ENCODE measurements around the gene CCDC157.

The CCDC157 gene

DNA sequence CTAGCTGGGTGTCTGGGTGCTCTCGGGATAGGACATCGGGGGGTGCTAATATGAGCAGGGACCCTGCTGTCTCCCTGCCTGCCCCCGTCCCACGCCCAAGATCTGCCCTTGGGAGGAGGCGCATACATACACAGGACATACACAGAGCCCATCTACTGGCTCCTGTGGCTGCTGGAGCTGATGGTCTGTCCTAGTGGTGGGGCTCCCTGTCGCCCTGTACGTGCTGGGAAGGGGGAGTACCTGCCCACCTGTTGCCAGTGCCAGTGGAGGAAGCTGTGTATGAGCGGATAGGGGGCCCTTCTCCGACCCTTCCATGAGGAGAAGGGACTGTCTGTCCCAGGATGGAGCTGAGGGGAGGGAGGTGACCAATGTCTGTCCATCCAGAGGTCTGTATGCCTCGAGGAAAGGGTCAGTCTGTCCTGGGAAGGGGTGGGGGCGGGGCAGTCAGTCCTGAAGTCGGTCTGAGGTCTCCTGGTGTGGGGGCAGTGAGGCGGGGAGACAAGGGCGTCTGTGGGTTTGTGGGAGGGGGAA lies 31.0 kb upstream of the CCDC157 start:
- Histone ChIP-seq H3K9me3 (ENCODE audit: control insufficient read depth, low read length) (no peaks in the 10 kb centered on the region), H3K27me3 (replicated peaks; ENCODE audit: control insufficient read depth, insufficient read depth, low read length, poor library complexity, severe bottlenecking) (no peaks in the 10 kb centered on the region), H3K36me3 (ENCODE audit: control insufficient read depth, insufficient read depth, low read length) (no peaks in the 10 kb centered on the region), H3K4me1 (ENCODE audit: control insufficient read depth, insufficient read depth, low read length, poor library complexity, severe bottlenecking) (peaks cover 53% of the 10 kb centered on the region), H3K4me3 (ENCODE audit: insufficient read depth, low read depth, low read length, poor library complexity, severe bottlenecking) (peak overlapping the region; percentile 95), H3K27ac (ENCODE audit: insufficient read depth, low read length, poor library complexity, severe bottlenecking) (peak overlapping the region; percentile 73)
- no peak for DNase-seq

DNA sequence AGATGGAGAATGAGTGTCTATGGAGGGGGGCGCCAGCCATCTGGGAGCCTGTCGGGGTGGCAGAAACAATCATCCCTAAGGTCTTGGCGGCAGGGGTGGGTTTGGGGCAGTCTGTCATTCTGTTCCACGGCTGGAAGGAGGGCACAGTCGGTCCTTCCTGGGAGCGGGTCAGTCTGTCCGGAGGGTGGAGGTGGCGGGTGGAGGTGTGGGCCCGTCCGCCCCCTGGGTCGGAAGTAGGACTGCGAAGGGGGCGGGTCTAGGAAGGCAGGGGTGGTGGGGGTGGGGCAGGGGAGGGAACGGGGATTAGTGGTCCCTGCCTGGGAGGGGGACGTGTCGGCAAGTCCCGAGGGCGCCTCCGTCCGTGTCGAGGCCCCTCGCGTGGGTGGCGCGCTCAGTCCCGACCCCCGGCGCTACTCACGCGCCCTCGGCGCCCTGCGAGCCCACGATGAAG lies 30.5 kb upstream of the CCDC157 start:
- H3K4me3 ChIP-seq (ENCODE audit: insufficient read depth, low read depth, low read length, poor library complexity, severe bottlenecking), result peak overlapping the region; percentile 95
- DNase-seq, result no peak
- H3K36me3 ChIP-seq (ENCODE audit: control insufficient read depth, insufficient read depth, low read length), result no peaks in the 10 kb centered on the region
- H3K4me1 ChIP-seq (ENCODE audit: control insufficient read depth, insufficient read depth, low read length, poor library complexity, severe bottlenecking), result peaks cover 50% of the 10 kb centered on the region
- no peaks in the 10 kb centered on the region for H3K9me3 ChIP-seq (ENCODE audit: control insufficient read depth, low read length)
- no peaks in the 10 kb centered on the region for H3K27me3 ChIP-seq (replicated peaks; ENCODE audit: control insufficient read depth, insufficient read depth, low read length, poor library complexity, severe bottlenecking)
- H3K27ac ChIP-seq (ENCODE audit: insufficient read depth, low read length, poor library complexity, severe bottlenecking), result peak overlapping the region; percentile 73

DNA sequence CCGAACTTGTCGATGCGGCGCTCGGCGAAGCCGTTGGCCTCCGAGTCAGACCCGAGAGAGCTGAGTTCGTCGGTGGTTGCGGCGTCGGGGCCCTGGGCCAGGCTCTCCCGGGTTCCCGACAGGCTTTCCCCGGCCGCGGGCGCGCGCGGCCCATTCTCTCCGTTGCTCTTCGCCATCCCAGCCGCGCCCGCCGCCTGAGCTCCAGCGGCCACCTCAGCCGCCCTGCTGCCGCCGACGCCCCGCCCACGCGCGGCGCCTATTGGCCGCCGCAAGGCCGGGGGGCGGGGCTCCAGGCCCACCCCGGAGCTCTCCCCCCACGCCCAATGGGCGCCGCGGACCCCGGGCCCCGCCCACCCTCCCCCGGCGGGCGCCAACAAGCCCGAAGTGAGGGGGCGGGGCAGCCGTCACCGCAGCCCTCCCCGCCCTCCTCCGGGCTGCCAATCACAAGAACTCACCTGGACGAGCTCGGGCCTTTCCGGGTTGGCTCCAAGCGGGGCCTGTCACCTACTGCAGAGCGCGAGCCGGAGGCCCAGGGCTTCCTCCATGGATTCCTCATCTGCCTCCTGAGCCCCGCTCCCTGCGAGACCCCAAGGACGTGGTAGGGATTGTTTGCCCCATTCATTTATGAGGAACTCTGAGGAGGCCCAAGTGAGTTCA lies 30.0 kb upstream of the CCDC157 start, which contains the start of gene TBC1D10A:
TBC1D10A (minus strand) TSS at position 236 of the 657 bp plus-strand sequence; CDS start at position 176, 60 bp downstream.
- peak within 1 kb of the TSS; percentile 95 for H3K4me3 ChIP-seq (ENCODE audit: insufficient read depth, low read depth, low read length, poor library complexity, severe bottlenecking)
- H3K27ac ChIP-seq (ENCODE audit: insufficient read depth, low read length, poor library complexity, severe bottlenecking), result peak within 1 kb of the TSS; percentile 83
- DNase-seq, result peak; percentile 91 to 93 (median 92)
- H3K27me3 ChIP-seq (replicated peaks; ENCODE audit: control insufficient read depth, insufficient read depth, low read length, poor library complexity, severe bottlenecking), result no peaks in the 10 kb centered on the region
- H3K9me3 ChIP-seq (ENCODE audit: control insufficient read depth, low read length), result no peaks in the 10 kb centered on the region
- H3K4me1 ChIP-seq (ENCODE audit: control insufficient read depth, insufficient read depth, low read length, poor library complexity, severe bottlenecking), result peaks cover 44% of the 10 kb centered on the region
- H3K36me3 ChIP-seq (ENCODE audit: control insufficient read depth, insufficient read depth, low read length), result no peaks in the 10 kb centered on the region

DNA sequence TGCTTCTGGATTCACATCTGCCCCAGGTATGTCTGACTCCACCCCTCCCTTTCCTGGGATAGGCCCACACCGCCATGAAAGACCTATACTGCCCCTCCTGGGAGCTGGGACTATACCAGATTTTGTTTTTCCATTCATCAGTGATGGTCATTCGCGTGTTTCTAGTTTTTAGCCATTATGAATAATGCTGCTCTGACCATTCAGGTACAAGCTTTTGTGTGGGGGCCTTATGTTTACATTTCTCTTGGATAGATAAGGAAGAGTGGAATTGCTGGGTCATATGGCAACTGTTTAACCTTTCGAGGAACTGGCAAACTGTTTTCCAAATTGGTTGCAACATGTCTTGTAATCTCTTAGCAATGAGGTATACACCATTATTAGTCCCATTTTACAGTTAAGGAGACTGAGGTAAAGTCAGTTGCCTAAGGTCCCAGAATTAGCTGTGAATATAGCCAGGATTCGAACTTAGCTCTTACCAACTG lies 28.9 kb upstream of the CCDC157 start:
- no peak for DNase-seq
- Histone ChIP-seq H3K36me3 (ENCODE audit: control insufficient read depth, insufficient read depth, low read length) (peaks cover 8% of the 10 kb centered on the region), H3K27ac (ENCODE audit: insufficient read depth, low read length, poor library complexity, severe bottlenecking) (peak overlapping the region; percentile 83), H3K4me3 (ENCODE audit: insufficient read depth, low read depth, low read length, poor library complexity, severe bottlenecking) (no peak overlapping the region), H3K4me1 (ENCODE audit: control insufficient read depth, insufficient read depth, low read length, poor library complexity, severe bottlenecking) (peaks cover 37% of the 10 kb centered on the region), H3K9me3 (ENCODE audit: control insufficient read depth, low read length) (no peaks in the 10 kb centered on the region), H3K27me3 (replicated peaks; ENCODE audit: control insufficient read depth, insufficient read depth, low read length, poor library complexity, severe bottlenecking) (no peaks in the 10 kb centered on the region)

DNA sequence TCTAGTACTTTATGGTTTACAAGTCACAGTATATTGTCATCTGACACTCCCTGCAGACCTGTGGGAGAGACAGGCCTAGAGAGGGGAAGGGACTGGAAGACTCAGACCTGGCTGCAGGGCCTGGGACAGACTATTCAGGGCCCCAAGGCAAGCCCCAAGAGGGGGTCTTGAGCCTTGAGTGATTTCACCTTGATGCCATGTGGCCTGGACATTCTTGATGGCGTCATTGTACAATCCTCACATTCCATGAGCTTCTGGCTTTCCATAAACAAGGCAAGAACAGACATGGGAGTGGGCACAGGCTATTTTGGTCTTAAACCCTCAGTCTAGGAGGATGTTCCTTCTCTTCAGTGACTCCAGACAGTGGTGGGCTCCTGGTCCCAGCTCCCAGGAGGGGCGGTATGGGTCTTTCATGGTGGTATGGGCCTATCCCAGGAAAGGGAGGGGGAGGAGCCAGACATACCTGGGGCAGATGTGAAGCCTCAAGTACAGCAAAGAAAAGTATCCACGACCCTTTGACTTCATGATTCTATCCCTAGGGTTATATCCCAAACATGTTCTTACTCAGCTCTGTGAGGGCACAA lies 28.2 kb upstream of the CCDC157 start:
- Histone ChIP-seq H3K27me3 (replicated peaks; ENCODE audit: control insufficient read depth, insufficient read depth, low read length, poor library complexity, severe bottlenecking) (no peaks in the 10 kb centered on the region), H3K4me3 (ENCODE audit: insufficient read depth, low read depth, low read length, poor library complexity, severe bottlenecking) (no peak overlapping the region), H3K36me3 (ENCODE audit: control insufficient read depth, insufficient read depth, low read length) (peaks cover 14% of the 10 kb centered on the region), H3K9me3 (ENCODE audit: control insufficient read depth, low read length) (no peaks in the 10 kb centered on the region), H3K4me1 (ENCODE audit: control insufficient read depth, insufficient read depth, low read length, poor library complexity, severe bottlenecking) (peaks cover 32% of the 10 kb centered on the region), H3K27ac (ENCODE audit: insufficient read depth, low read length, poor library complexity, severe bottlenecking) (no peak overlapping the region)
- no peak for DNase-seq

DNA sequence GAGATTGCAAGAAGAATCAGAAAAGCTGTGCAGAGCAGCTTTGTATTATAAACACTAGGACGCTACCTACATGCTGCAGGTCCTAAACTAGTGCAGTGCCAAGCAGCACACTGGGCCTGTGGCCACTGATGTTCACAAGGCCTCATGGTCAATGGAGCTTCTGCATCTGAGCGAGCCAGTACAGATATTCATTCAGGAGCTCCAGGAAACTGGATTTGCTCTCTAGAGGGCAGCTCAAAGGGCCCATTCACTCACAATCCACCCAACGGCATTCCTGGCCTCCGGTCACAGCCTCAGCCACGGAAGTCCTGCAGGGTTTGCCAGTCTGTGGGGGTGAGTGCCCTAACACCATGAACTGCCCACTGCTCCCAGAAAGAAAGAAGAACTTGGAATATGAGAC lies 24.3 kb upstream of the CCDC157 start:
- H3K36me3 ChIP-seq (ENCODE audit: control insufficient read depth, insufficient read depth, low read length), result peaks cover 54% of the 10 kb centered on the region
- H3K9me3 ChIP-seq (ENCODE audit: control insufficient read depth, low read length), result no peaks in the 10 kb centered on the region
- H3K4me3 ChIP-seq (ENCODE audit: insufficient read depth, low read depth, low read length, poor library complexity, severe bottlenecking), result no peak overlapping the region
- H3K27ac ChIP-seq (ENCODE audit: insufficient read depth, low read length, poor library complexity, severe bottlenecking), result no peak overlapping the region
- peaks cover 3% of the 10 kb centered on the region for H3K4me1 ChIP-seq (ENCODE audit: control insufficient read depth, insufficient read depth, low read length, poor library complexity, severe bottlenecking)
- DNase-seq, result no peak
- H3K27me3 ChIP-seq (replicated peaks; ENCODE audit: control insufficient read depth, insufficient read depth, low read length, poor library complexity, severe bottlenecking), result no peaks in the 10 kb centered on the region

DNA sequence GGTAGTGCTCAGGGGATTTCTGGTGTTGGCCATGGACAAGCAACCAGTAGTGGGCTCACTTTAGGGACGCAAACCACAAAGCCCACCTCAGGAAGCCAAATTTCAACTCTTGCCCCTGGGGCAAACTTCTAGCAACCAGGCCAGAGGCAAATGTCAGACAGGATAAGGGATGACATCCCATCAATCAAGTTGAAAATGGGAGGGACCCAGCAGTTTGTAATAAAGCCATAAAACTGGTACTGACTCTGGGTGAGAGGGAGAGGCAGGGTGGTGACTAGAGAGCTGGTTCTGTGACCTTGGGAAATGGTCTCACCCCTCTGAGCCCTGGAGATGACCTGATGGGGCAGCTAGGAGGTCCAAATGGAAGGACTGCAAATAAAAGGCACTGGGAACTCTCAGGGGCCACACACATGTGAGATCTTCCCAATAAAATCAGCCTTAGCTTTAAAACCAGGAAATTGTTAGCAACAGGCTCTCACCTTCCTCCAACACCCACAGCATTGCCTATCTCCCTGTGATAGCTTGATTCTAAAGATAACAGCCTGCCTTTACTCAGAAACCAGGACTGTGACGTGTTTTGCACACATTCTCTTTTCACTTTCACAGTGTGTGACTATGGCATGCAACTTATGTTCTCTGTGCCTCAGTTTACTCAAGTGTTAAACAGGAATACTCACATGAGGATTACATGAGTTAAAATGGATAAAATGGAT lies 23.7 kb upstream of the CCDC157 start:
- no peaks in the 10 kb centered on the region for H3K4me1 ChIP-seq (ENCODE audit: control insufficient read depth, insufficient read depth, low read length, poor library complexity, severe bottlenecking)
- no peak for DNase-seq
- H3K4me3 ChIP-seq (ENCODE audit: insufficient read depth, low read depth, low read length, poor library complexity, severe bottlenecking), result no peak overlapping the region
- peaks cover 60% of the 10 kb centered on the region for H3K36me3 ChIP-seq (ENCODE audit: control insufficient read depth, insufficient read depth, low read length)
- no peaks in the 10 kb centered on the region for H3K9me3 ChIP-seq (ENCODE audit: control insufficient read depth, low read length)
- H3K27ac ChIP-seq (ENCODE audit: insufficient read depth, low read length, poor library complexity, severe bottlenecking), result no peak overlapping the region
- no peaks in the 10 kb centered on the region for H3K27me3 ChIP-seq (replicated peaks; ENCODE audit: control insufficient read depth, insufficient read depth, low read length, poor library complexity, severe bottlenecking)

DNA sequence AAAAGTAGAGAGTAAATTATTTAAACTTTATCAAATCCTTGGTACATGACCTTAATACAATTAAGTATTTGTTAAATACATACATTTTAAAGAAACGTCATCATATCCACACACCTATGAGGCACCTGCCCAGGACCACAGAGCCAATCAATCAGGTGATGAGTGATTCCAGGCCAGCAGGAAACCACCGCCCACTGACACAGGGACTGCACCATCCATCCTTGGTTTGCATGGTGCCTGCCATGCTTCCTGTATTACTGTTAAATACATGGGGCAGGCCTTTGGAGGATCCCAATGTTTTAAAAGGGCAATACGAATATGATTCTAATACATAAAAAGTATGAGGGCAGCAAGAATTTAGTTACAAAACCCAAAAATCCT lies 23.1 kb upstream of the CCDC157 start:
- Histone ChIP-seq H3K9me3 (ENCODE audit: control insufficient read depth, low read length) (no peaks in the 10 kb centered on the region), H3K27me3 (replicated peaks; ENCODE audit: control insufficient read depth, insufficient read depth, low read length, poor library complexity, severe bottlenecking) (no peaks in the 10 kb centered on the region), H3K4me1 (ENCODE audit: control insufficient read depth, insufficient read depth, low read length, poor library complexity, severe bottlenecking) (no peaks in the 10 kb centered on the region), H3K27ac (ENCODE audit: insufficient read depth, low read length, poor library complexity, severe bottlenecking) (no peak overlapping the region), H3K4me3 (ENCODE audit: insufficient read depth, low read depth, low read length, poor library complexity, severe bottlenecking) (no peak overlapping the region), H3K36me3 (ENCODE audit: control insufficient read depth, insufficient read depth, low read length) (peaks cover 65% of the 10 kb centered on the region)
- no peak for DNase-seq

DNA sequence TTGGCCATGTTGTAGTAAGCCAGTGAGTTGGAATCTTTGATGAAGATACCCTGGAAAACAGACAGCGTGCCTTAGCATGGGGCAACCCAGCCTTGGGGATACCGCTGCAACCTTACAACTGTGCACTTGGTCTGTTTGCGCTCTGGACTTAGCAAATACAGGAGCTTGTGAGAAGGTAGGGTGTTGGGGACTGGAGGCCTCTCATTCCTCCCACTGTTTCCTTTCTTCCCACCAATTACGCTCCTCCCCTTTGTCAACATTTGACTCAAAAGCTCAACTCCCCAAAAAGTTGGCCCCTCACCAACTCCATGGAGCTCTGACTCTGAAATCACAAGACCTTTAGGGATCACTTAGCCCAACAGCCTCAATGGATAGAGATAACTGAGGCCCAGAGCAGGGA lies 22.2 kb upstream of the CCDC157 start:
- no peak for DNase-seq
- H3K27me3 ChIP-seq (replicated peaks; ENCODE audit: control insufficient read depth, insufficient read depth, low read length, poor library complexity, severe bottlenecking), result no peaks in the 10 kb centered on the region
- no peaks in the 10 kb centered on the region for H3K9me3 ChIP-seq (ENCODE audit: control insufficient read depth, low read length)
- H3K4me3 ChIP-seq (ENCODE audit: insufficient read depth, low read depth, low read length, poor library complexity, severe bottlenecking), result no peak overlapping the region
- H3K36me3 ChIP-seq (ENCODE audit: control insufficient read depth, insufficient read depth, low read length), result peaks cover 74% of the 10 kb centered on the region
- no peaks in the 10 kb centered on the region for H3K4me1 ChIP-seq (ENCODE audit: control insufficient read depth, insufficient read depth, low read length, poor library complexity, severe bottlenecking)
- H3K27ac ChIP-seq (ENCODE audit: insufficient read depth, low read length, poor library complexity, severe bottlenecking), result no peak overlapping the region

DNA sequence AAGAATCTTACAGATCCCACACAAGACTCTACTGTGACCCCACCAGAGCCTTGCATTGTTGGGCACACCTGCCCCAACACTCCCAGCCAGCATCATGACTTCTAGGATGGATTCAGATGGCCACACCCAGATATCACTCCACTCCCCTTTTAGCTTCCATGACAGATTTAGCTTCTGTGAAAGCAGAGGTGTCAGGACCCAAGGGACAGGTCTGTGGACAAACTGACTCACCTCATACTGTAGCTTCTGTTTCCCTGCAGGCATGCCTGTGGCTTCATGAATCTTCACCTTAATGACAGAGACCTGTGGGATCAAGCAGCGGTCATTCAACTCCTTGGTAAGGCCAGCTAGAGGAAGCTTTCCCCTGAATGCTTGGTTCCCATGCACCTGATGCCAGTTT lies 21.6 kb upstream of the CCDC157 start:
- H3K27ac ChIP-seq (ENCODE audit: insufficient read depth, low read length, poor library complexity, severe bottlenecking), result no peak overlapping the region
- H3K27me3 ChIP-seq (replicated peaks; ENCODE audit: control insufficient read depth, insufficient read depth, low read length, poor library complexity, severe bottlenecking), result no peaks in the 10 kb centered on the region
- peaks cover 80% of the 10 kb centered on the region for H3K36me3 ChIP-seq (ENCODE audit: control insufficient read depth, insufficient read depth, low read length)
- H3K4me3 ChIP-seq (ENCODE audit: insufficient read depth, low read depth, low read length, poor library complexity, severe bottlenecking), result no peak overlapping the region
- no peak for DNase-seq
- H3K9me3 ChIP-seq (ENCODE audit: control insufficient read depth, low read length), result no peaks in the 10 kb centered on the region
- H3K4me1 ChIP-seq (ENCODE audit: control insufficient read depth, insufficient read depth, low read length, poor library complexity, severe bottlenecking), result no peaks in the 10 kb centered on the region
